Endothelial cell of hepatic sinusoid (primary cell): Measurements from ENCODE around the gene GRIP1.

Source experiments
- in situ Hi-C: cut with HindIII; loops from 2 replicates; pipeline ENCODE4 v1.10.0; 2017; ENCODE audit warnings: low sequenced_read_pairs

GRIP1 gene, protein sequence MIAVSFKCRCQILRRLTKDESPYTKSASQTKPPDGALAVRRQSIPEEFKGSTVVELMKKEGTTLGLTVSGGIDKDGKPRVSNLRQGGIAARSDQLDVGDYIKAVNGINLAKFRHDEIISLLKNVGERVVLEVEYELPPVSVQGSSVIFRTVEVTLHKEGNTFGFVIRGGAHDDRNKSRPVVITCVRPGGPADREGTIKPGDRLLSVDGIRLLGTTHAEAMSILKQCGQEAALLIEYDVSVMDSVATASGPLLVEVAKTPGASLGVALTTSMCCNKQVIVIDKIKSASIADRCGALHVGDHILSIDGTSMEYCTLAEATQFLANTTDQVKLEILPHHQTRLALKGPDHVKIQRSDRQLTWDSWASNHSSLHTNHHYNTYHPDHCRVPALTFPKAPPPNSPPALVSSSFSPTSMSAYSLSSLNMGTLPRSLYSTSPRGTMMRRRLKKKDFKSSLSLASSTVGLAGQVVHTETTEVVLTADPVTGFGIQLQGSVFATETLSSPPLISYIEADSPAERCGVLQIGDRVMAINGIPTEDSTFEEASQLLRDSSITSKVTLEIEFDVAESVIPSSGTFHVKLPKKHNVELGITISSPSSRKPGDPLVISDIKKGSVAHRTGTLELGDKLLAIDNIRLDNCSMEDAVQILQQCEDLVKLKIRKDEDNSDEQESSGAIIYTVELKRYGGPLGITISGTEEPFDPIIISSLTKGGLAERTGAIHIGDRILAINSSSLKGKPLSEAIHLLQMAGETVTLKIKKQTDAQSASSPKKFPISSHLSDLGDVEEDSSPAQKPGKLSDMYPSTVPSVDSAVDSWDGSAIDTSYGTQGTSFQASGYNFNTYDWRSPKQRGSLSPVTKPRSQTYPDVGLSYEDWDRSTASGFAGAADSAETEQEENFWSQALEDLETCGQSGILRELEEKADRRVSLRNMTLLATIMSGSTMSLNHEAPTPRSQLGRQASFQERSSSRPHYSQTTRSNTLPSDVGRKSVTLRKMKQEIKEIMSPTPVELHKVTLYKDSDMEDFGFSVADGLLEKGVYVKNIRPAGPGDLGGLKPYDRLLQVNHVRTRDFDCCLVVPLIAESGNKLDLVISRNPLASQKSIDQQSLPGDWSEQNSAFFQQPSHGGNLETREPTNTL

DNA sequence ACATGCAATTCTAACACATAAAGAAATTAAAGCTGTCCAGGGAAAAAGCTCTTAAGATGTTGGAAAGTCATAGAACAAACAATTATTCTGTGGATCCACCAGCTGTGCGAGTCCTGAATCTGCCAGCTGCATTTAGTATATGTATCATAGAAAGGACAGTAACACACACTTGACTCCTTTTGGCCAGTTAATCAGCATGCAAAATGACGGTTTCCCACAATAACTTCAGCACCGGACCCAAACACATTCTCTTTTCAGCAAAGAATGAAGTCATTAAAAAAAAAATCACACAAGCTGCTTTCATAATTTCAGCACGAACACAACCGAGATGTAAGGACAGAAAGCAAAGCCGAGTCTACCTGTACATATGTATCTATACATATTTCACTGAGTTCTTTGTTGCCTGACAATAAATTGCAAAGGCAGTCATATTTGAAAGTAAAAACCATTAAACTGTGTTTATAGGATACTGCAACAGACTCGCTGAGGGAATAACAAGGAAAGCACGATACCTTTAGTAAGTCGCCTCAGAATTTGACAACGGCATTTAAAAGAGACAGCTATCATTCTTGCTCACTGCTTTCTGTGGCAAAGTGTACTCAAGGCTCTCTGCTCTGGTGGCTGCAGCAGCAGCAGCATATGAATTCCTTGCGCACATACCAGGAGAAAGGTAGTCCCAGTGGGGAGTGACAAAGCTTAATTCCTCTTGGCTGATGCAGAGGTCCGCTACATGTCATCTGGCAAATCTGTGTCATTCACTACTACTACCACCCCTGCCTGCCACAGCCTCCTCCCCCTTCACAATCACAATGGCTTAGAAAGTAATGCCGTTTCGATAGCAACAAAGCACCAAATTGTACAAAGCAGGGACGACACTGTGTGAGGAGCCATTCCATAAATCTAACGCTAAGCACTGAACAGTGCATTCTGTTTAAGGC, at the start of gene GRIP1:
TSS of gene GRIP1 (minus strand) at position 739 of the 938 bp plus-strand sequence. CDS start at position 567, 172 bp downstream.
- in situ Hi-C loops = no loop called here

DNA sequence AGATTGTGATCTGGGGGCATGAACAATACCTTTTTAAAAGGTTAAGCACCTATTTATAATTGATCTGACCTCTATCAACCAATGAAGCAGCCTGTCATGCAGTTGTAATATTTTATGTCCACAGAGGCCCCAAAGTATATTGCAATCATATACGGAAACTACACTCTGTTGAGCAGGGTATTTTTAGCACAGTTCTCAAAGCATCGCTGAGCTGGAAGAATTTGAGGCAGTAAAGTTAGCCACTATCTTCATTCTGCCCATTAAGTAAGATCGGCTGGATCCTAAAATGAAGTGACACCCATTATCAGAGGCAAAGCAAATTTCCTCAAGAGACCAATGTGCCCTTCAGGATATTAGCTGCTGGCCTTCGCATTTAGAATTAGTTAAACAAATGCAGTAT, 47.7 kb upstream of the GRIP1 start:
- in situ Hi-C loops = no loop called here

DNA sequence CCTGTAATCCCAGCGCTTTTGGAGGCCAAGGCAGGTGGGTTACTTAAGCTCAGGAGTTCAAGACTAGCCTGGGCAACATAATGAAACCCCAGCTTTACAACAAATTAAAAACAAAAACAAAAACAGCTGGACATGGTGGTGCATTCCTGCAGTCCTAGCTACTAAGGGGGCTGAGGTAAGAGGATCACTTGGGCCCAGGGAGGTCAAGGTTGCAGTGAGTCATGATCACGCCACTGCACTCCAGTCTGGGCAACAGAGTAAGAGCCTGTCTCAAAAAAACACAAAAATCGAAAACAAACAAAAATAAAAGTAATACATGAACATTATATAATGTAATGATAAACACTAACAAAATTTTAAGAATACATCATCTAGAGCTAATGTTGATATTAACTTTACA, 46.2 kb upstream of the GRIP1 start:
- in situ Hi-C loops = no loop called here

DNA sequence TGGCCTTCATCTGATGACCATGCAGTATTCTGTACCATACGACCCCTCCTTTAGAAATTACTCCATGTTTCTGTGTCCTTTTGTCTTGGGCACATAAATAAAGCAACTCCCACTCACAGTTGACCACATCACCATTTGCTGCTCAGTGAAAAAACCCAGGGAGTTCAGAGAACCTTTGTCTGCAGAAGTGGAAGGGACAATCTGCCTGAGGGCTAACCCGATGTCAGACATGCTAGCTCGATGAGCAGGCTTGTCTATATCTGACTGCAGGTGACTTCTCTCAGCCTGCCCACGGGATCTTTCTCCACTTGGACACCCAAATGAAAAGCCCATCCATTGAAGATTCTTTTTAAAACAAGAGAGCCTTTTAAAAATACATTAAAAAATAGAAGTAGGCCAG, 45.7 kb upstream of the GRIP1 start:
- in situ Hi-C loops = no loop called here

DNA sequence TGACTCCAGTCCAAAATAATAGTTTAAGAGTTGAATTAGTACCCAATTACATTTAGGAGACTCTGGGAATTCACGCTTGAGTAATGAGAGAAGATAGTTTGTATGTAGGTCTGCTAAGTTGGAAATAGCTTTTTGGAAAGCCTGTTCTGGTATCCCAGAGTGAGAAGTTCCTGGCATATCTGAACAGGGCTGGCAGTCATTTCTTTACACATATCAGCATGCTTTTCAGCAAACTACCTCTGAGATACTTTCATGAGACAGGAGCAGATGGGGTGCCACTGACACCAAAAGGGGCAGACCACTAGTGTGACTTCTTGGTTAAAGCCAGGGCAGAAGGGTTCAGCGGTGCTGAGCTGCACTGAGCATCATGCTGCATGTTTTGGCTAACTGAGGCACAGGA, 45.1 kb upstream of the GRIP1 start:
- in situ Hi-C loops = no loop called here

DNA sequence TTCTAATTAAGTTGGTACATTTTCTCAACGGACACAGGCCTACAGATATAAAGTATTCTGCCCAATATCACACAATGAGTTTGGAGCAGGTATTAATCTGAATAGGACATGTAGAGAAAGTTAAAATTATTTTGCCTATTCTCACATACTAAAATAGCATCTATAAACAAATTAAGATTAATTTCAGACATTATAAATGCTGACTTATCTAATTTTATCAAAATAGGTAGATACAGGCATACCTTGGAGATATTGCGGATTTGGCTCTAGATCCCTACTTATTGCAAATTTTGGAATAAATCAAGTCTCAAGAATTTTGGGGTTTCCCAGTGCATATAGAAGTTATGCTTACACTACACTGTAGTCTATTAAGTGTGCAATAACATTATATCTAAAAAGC, 41.0 kb upstream of the GRIP1 start:
- in situ Hi-C loops = no loop called here

DNA sequence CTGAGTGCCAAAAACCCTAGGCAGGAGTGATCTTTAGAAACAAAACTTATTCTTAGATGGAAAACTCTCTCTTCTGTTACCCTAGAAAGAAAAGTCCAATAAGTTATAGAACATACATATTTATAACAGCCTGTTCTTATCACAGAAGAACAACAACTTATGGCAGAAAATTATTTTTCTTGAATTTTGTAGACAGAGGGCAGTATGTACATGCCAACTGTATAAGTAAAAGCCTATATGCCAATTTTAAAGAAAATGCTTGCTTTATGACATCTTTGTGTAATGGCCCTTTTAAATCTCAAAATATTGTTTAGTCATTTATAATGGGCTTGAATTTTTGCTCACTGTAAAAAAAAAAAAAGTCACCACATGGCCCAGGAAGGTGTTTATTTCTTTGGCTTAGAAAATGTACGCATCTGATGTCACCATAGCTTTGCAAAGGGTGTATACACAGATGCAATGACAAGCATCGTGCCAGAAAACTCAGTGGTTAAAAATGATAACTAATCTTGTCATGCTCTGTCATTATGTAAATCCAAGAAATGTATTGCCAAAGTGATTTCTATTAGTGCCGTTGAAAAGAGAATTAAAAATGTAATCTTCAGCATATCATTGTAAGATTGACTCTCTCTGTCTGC, 38.3 kb upstream of the GRIP1 start:
- in situ Hi-C loops = no loop called here

DNA sequence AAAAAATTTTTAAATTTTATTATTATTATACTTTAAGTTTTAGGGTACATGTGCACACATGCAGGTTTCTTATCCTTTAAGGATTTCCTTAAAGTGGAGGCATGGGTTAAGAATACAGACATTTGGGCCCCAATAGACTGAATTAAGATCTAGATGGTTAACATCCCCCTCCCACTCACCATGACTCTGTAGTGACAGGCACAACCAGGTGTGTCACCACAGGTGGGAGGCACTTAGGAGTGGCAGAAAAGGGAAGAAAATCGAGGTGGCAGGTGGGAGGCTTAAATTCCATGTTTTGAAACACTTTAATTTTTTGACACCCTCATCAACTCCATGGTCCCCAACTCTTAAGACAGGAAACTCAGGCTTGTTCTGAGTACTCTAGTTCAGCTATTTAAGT, 37.6 kb upstream of the GRIP1 start:
- in situ Hi-C loops = no loop called here

DNA sequence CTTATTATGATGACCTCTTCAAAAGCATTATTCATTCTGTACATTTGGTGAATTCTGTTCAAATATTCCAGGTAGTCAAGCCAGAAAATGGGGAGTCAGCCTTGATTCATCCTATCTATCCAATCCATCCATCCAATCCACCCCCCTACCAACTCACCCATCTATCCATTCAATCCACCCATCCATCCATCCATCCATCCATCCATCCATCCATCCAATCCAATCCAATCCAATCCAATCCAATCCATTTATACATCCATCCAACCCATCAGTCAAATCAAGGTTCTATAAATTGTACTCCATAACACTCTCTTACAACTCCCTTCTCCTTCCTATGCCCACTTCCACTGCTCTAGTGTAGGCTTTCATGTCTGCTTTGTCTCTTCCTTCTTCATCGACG, 35.8 kb upstream of the GRIP1 start:
- in situ Hi-C loops = no loop called here

DNA sequence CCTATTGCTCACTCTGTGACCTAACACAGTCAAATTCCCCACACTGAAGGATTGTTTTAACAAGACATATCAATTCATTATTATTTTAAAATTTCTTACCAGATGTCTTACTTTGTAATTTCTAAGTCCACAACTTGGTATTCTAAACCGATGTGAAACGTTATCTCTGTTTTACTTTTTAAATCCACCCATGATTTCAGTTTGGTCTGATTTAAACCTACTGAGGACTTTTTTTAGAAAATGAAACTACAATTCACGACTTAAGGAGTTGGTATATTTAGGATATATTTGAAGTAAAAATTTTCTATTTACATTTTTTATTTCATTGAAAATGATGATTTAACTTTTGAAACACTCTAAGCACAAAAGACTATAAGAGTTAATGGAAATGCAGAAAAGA, 35.1 kb upstream of the GRIP1 start:
- in situ Hi-C loops = no loop called here

DNA sequence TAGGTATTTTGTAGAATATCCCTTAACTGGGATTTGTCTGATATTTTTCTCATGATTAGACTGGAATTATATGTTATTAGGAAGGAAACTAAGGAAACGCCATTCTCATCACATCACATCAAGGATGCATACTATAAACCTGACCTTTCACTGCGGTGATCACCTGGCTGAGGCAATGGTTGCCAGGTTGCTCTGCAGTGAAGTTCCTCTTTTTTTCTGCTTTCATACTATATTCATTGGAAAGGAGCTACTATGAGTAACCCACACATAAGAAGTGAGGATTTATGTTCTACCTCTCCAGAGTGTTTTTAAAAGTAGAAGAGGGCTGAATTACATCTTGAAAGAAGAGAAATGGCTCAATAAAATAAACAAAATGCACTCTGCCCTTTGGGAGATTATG, 31.0 kb upstream of the GRIP1 start:
- in situ Hi-C loops = no loop called here

DNA sequence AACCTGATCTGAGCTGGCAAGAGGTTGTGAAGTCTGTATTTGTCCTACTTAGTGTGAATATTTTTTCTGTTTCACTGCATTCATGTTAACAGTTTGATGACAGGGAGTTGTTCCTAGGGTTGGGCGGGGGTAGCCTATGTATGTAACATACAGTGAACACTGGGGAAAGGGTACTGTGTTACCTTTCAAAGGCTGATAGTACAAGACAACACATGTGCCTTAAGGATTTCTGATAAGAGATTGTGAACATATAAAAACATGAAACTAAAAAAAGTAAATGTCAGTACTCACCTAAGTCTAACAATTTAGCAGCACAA, 30.5 kb upstream of the GRIP1 start:
- in situ Hi-C loops = no loop called here

DNA sequence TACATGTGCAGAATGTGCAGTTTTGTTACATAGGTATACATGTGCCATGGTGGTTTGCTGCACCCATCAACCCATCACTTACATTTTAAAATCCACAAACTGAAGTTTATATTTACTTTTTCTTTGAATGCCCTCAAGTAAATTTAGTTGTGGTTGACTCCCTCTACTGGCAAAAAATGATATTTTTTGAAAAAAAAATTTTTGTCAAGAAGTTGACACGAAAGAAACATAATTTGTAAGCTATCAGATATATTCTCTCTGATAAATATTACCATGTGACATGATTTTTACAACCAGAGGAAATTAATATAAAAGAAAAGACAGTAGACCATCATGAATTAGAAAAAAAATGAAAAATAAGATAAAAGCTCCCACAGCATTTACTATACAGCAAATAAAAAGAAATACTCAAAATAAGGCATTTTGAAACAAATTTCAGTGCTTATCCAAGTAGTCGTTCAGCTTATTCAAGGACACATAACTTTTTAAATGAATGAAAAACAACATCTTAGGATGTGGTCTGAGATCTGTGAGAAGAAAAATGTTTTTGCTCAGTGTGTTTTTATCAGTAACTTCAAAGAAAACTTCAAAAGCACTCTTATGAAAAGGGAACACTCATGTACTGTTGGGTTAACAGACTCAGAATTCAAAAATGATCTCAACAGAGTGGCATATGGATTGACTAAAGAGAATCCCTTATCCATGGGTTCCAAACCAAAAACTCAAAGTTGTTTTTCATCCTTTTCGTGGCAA, 30.0 kb upstream of the GRIP1 start:
- in situ Hi-C loops = no loop called here

DNA sequence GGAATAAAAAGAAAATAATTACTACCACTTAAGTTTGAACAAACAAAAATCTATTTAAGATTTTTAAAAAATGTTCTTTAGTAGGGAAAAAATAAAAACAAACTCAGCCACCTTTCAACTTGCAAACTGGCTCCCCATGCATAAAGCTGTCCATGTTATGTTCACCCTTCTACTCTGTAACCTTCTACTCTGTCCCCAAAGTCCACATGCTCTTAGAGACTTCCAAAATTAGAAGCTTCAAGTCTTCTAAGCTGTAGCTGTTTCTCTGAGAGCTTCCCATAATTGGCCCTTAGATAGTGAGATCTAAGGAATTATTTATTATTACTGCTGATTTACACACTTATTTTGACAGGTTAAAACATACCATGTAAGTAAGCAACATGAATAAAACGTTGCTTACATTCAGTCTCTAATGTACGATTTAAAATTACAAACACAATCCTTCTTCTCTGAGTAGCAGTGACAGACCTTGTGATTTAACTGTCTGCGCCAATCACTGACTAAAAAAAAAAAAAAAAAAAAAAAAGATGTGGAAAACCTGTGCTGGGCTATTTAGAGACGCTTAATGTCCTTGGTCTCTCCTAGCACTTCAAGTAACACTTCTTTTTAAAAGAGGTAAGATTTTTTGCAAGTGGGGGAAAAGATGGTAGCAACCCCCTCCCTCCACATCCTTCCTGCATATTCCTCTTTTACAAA, 28.3 kb upstream of the GRIP1 start:
- in situ Hi-C loops = no loop called here

DNA sequence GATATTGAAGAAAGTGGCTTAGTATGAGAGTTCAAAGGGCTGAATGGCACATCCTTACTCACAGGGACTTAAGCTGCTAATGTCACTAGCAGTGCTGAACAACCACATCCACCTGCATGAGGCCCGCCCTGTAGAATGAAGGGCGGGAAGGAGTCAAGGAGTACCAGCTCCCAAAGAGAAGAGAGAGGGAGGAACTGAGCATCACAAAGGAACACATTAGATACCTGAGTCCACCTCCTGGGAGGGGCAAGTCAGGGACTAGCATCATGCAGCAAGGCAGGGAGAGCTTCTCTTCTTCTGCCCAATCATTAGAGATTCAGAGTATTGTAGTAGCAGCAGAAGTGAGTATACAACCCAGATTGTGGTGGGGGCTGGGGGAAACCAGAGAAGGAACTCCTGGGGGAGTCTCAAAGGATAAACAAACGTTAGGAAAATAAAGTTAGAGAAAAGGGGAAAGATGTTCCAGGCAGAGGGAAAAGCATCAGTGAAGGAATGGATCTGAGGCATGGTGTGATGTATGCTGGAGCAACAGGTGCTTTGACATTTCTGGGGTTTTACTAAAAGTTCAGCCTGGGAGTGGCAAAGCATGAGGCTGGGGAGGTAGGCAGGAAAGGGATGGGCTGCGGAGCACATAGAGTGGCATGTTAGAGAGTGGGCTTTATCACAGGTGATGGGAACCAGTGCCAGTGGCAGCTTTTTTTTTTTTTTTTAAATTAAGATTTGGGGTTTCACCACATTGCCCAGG, 21.0 kb upstream of the GRIP1 start:
- in situ Hi-C loops = no loop called here

DNA sequence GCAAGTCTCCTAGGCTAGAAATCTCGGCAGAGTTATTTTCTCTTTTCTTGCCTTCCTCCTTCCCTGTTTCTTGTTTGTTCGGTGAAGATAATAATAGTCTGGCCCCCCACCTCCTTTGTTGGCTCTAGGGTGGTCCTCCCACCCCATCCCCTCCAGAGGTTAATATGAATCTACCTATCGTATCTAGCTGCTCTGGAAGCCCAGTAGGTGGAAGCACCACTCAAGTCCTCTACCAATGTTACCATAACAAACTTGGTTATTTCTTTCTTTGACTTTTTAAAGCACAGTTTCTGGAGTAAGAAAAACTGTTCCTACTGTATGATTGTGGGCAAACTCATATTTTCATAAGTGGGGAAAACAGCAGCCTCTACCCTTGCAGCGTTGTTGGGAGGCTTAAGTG, 19.7 kb upstream of the GRIP1 start:
- in situ Hi-C loops = no loop called here

DNA sequence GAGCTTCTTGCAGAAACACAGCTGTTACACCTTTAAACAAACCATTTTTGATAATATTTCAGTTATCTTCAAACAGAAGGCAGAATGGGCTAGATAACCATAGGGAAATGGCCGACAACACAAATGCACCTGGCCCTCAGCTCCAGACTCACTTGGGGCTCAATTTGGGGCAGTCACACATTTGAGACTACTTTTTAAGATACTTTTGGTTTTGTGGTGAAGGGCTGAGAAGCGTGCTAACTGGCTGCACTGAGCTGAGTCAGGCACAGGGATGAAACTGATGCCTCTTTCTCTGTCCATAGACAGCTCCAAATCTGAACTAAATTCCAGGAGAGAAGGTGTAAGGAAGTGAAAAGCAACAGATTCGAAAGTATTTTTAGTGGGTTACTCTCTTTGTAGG, 18.5 kb upstream of the GRIP1 start:
- in situ Hi-C loops = no loop called here
